Esophagus muscularis mucosa (tissue), 4 donors: ENCODE results near the gene ITPRIPL2. TPM values are rescaled to one million over a fixed set of nuclear protein-coding genes. Genes with fewer than 3 reads are reported as not detected.

Source experiments
- DNase-seq: peaks from one replicate; pipeline ENCODE4 v3.0.0-alpha.2; 2017; ENCODE audit errors: extremely low spot score
- H3K27ac ChIP-seq, 4 donors: fragments of 200-600 bp; sonication (generic); replicated peaks in 1 of 4; 1 replicate in 3 of 4; 2 replicates in 1 of 4; pipeline ENCODE4 v1.5.1; 2016 to 2019; ENCODE audit warnings: mild to moderate bottlenecking in 1 of 4
- H3K27me3 ChIP-seq, 4 donors: fragments of 200-600 bp; sonication (generic); one replicate each; pipeline versions ENCODE4 v1.5.1 to v1.6.0; 2016 to 2019
- H3K36me3 ChIP-seq, 4 donors: fragments of 200-600 bp; sonication (generic); one replicate each; pipeline ENCODE4 v1.5.1; 2016 to 2019
- H3K4me1 ChIP-seq, 4 donors: fragments of 200-600 bp; sonication (generic); one replicate each; pipeline ENCODE4 v1.5.1; 2016 to 2019
- H3K4me3 ChIP-seq, 4 donors: fragments of 200-600 bp; sonication (generic); 1 replicate in 2 of 4; 2 replicates in 2 of 4; pipeline ENCODE4 v1.5.1; 2016 to 2019; ENCODE audit warnings: mild to moderate bottlenecking in 4 of 4, moderate library complexity in 1 of 4
- H3K9me3 ChIP-seq, 4 donors: fragments of 200-600 bp; sonication (generic); 1 replicate in 3 of 4; 2 replicates in 1 of 4; pipeline ENCODE4 v1.5.1; 2016 to 2019
- EP300 ChIP-seq: sonication (generic); formaldehyde crosslinking; IDR thresholded peaks from one replicate; pipeline ENCODE4 v1.6.1; 2017; ENCODE audit warnings: antibody characterized with exemption
- POLR2A ChIP-seq: fragments of 450-650 bp; IDR thresholded peaks from one replicate; pipeline ENCODE4 v1.6.1; 2017; ENCODE audit warnings: antibody characterized with exemption, moderate library complexity, mild to moderate bottlenecking, low read depth
- POLR2AphosphoS5 ChIP-seq, 2 donors: sonication (generic); formaldehyde crosslinking; IDR thresholded peaks; one replicate each; pipeline ENCODE4 v1.6.1; 2017; ENCODE audit warnings: antibody characterized with exemption in 2 of 2
- WGBS: methylation state at CpG from one replicate; pipeline ENCODE4 v1.1.5; 2018; 5-methylcytosine and 5-hydroxymethylcytosine counted together
- intact Hi-C: fragments of 100-400 bp; cut with DNase I; formaldehyde crosslinking; loops from one replicate; pipeline ENCODE4 v1.15.1; 2023
- total RNA-seq, 4 donors: library from RNA; depleted of rRNA; stranded (reverse); fragments of >200 nt; gene quantifications; one replicate each; pipeline versions ENCODE4 v1.1.0 to v1.2.1, GENCODE V29; 2016
- TF ChIP-seq, protein P1 (sequence below), 3 experiments: fragments of 200-600 bp in 2 of 3; fragments of 450-650 bp in 1 of 3; sonication (generic) in 2 of 3; IDR thresholded peaks; one replicate each; pipeline ENCODE4 v1.5.1; 2017 to 2019; ENCODE audit warnings: antibody characterized with exemption in 3 of 3, mild to moderate bottlenecking in 2 of 3, moderate library complexity in 1 of 3

The ITPRIPL2 gene
- total RNA-seq, 4 donors from 2014 or later, result 56.1 to 111 (median 83.2) TPM

DNA sequence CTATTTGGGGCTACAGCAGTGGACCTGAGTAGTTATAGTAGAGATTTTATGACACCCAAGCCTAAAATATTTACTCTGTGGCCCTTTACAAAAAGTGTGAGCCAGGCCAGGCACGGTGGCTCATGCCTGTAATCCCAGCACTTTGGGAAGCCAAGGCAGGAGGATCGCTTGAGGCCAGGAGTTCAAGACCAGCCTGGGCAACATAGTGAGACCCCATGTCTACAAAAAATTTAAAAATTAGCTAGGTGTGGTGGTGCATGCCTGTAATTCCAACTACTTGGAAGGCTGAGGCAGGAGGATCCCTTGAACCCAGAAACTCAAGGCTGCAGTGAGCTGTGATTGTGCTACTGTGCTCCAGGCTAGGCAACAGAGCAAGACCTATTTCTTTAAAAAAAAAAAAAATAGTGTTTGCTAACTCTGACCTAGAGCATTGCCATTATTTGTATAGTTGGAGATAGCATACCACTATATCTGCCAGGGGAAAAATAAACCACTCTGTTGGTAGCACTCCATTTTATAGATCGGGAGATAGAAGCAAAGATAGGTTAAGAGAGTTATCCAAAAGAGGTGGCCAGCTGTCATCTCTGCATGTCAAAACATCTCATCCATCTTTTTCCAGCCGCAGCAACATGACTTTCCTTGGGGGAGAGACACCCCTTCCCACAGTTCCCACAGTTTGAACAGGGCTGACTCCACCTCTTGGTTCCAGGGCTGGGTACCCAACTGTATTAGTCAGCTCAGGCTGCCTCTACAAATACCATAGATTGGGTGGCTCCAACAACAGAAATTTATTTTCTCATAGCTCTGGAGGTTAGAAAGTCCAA lies 3.0 kb upstream of the ITPRIPL2 start:
- 89% methylated on average over 4 of the region's 4 CpGs for WGBS
- Histone ChIP-seq H3K36me3 (peaks cover 0 to 10% (median 7%) of the 10 kb centered on the region in 4 donors), H3K9me3 (no peaks in the 10 kb centered on the region), H3K27ac (no peak overlapping the region), H3K27me3 (no peaks in the 10 kb centered on the region), H3K4me3 (no peak overlapping the region), H3K4me1 (peaks cover 21 to 40% (median 33%) of the 10 kb centered on the region in 4 donors)
- intact Hi-C loops, result no loop called here
- no peak for DNase-seq
- TF ChIP-seq POLR2AphosphoS5 (IDR thresholded peaks at IDR 0.05) (no peak), POLR2A (no peak), EP300 (no peak)
- TF ChIP-seq, protein P1, sequence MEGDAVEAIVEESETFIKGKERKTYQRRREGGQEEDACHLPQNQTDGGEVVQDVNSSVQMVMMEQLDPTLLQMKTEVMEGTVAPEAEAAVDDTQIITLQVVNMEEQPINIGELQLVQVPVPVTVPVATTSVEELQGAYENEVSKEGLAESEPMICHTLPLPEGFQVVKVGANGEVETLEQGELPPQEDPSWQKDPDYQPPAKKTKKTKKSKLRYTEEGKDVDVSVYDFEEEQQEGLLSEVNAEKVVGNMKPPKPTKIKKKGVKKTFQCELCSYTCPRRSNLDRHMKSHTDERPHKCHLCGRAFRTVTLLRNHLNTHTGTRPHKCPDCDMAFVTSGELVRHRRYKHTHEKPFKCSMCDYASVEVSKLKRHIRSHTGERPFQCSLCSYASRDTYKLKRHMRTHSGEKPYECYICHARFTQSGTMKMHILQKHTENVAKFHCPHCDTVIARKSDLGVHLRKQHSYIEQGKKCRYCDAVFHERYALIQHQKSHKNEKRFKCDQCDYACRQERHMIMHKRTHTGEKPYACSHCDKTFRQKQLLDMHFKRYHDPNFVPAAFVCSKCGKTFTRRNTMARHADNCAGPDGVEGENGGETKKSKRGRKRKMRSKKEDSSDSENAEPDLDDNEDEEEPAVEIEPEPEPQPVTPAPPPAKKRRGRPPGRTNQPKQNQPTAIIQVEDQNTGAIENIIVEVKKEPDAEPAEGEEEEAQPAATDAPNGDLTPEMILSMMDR (IDR thresholded peaks at IDR 0.05), result no peak

DNA sequence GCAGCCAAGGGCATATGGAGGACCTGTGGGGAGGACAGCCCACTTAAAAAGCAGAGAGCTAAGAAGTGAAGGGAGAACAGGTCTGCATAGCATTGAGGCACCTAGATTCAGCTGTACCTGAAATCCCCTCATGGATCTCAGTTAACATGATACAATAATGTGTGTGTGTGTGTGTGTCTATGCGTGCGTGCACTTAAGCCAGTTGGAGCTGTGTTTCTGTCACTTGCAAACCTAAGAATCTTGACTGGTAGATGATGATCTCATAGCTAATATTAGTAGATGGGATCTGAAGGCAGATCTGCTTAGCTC lies 1.7 kb upstream of the ITPRIPL2 start:
- no peak for DNase-seq
- no peak overlapping the region for H3K27ac ChIP-seq
- peaks cover 34 to 48% (median 43%) of the 10 kb centered on the region in 4 donors for H3K4me1 ChIP-seq
- no peaks in the 10 kb centered on the region for H3K27me3 ChIP-seq
- peaks cover 0 to 20% (median 19%) of the 10 kb centered on the region in 4 donors for H3K36me3 ChIP-seq
- TF ChIP-seq EP300 (no peak), POLR2A (no peak), POLR2AphosphoS5 (IDR thresholded peaks at IDR 0.05) (no peak)
- TF ChIP-seq, protein P1 (IDR thresholded peaks at IDR 0.05), result no peak
- 83% methylated on average over 2 of the region's 2 CpGs for WGBS
- no peaks in the 10 kb centered on the region for H3K9me3 ChIP-seq
- intact Hi-C loops, result no loop called here
- H3K4me3 ChIP-seq, result no peak overlapping the region

DNA sequence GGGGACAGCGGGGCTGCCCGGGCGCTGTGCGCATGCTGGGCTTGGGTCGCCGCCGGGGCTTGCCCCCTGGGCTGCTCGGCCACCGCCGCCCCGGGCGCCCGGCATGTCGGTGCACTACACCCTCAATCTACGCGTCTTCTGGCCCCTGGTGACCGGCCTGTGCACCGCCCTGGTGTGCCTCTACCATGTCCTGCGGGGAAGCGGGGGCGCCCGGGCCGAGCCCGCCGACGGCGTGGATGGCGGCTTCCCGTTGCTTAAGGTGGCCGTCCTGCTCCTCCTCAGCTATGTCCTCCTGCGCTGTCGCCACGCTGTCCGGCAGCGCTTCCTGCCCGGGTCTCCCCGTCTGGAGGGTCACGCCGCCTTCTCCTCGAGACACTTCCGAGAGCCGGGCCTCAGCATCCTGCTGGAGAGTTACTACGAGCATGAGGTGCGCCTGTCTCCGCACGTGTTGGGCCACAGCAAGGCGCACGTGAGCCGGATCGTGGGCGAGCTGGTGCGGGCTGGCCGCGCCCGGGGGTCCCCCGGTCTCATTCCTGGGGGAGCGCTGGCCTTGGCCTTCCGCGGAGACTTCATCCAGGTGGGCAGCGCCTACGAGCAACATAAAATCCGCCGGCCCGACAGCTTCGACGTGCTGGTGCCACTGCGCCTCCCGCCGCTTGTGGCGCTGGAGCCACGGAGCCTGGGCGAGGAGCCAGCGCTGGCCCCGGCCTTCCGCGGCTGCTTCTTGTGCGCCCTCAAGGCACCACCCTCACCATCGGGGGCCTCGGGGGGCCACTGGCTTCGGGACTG lies 789 bp downstream of the ITPRIPL2 start:
- Histone ChIP-seq H3K27me3 (no peaks in the 10 kb centered on the region), H3K27ac (peak overlapping the region; percentile 91 to 99 (median 96)), H3K4me3 (peak overlapping the region; percentile 78 to 96 (median 84)), H3K4me1 (peaks cover 54 to 66% (median 66%) of the 10 kb centered on the region in 4 donors), H3K36me3 (peaks cover 0 to 26% (median 21%) of the 10 kb centered on the region in 4 donors), H3K9me3 (no peaks in the 10 kb centered on the region)
- 10% methylated on average over 35 of the region's 80 CpGs for WGBS
- TF ChIP-seq EP300 (no peak), POLR2AphosphoS5 (IDR thresholded peaks at IDR 0.05) (peak; percentile 61 to 69)
- TF ChIP-seq, protein P1 (IDR thresholded peaks at IDR 0.05), result peak in 2 of 3 experiments; percentile 27 to 41
- no peak for DNase-seq
- intact Hi-C loops, result no loop called here

DNA sequence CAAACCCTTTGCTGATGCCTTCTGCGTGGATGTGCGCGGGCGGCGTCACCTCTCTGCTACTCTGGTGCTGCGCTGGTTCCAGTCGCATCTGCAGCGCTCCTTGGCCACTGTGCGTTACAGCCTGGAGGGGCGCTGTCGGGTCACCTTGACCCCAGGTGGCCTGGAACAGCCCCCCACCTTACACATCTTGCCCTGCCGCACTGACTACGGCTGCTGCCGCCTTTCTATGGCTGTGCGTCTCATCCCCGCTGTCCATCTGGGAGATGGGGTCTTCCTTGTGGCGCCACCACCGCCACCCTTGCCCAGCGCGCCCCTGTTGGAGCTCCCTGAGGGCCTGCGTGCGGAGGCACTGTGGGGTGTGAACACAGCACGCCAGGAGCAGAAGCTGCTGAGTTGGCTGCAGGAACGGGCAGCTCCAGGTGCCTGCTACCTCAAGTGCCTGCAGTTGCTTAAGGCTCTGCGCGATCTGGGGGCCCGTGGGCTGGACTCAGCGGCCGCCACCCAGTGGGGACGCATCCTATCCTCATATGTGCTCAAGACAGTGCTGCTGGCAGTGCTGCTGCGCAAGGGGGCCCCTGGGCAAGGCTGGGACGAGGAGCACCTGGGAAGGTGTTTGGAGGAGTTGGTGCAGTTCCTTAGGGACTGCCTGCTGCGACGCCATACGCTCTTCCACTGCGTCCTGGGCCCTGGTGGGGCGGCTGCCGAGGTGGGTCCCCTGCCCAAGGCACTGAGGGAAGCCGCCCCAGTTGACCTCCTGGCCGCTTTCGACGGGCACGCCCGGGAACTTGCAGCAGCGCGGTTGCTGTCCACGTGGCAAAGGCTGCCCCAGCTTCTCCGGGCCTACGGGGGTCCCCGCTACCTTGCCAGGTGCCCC lies 1.6 kb downstream of the ITPRIPL2 start:
- no peak for DNase-seq
- Histone ChIP-seq H3K36me3 (peaks cover 0 to 26% (median 22%) of the 10 kb centered on the region in 4 donors), H3K4me3 (peak overlapping the region; percentile 78 to 96 (median 84)), H3K27me3 (no peaks in the 10 kb centered on the region), H3K9me3 (no peaks in the 10 kb centered on the region), H3K27ac (peak overlapping the region; percentile 91 to 99 (median 96)), H3K4me1 (peaks cover 63 to 74% (median 74%) of the 10 kb centered on the region in 4 donors)
- whole genome bisulfite sequencing, result 72% methylated on average over 14 of the region's 50 CpGs
- intact Hi-C loops, result no loop called here
- TF ChIP-seq POLR2AphosphoS5 (IDR thresholded peaks at IDR 0.05), result no peak
- TF ChIP-seq, protein P1 (IDR thresholded peaks at IDR 0.05), result peak in 1 of 3 experiments; percentile 22
